WTC11 (cell line): ENCODE data around the gene C12orf43.
A peak's percentile ranks its signal among the peaks of the same experiment; 100 is the strongest.

Experiments used
- CREM ChIP-seq: sonication (generic); formaldehyde crosslinking; IDR thresholded peaks from 2 replicates; pipeline ENCODE4 v1.8.1; 2022; ENCODE audit warnings: mild to moderate bottlenecking, missing genetic modification reagents, moderate library complexity
- ESRRA ChIP-seq: sonication (generic); formaldehyde crosslinking; IDR thresholded peaks from 2 replicates; pipeline ENCODE4 v1.8.1; 2022; ENCODE audit warnings: mild to moderate bottlenecking, missing genetic modification reagents, borderline replicate concordance
- JUN ChIP-seq: sonication (generic); formaldehyde crosslinking; IDR thresholded peaks from 2 replicates; pipeline ENCODE4 v1.8.0; 2023; ENCODE audit warnings: mild to moderate bottlenecking, missing genetic modification reagents
- TEAD4 ChIP-seq: sonication (generic); formaldehyde crosslinking; IDR thresholded peaks from 2 replicates; pipeline ENCODE4 v1.8.0; 2022; ENCODE audit warnings: mild to moderate bottlenecking, missing genetic modification reagents
- ZNF138 ChIP-seq: sonication (generic); formaldehyde crosslinking; conservative IDR thresholded peaks from 2 replicates; pipeline ENCODE4 v1.8.1; 2022; ENCODE audit warnings: mild to moderate bottlenecking, moderate library complexity, missing genetic modification reagents
- TF ChIP-seq, protein P1 (sequence below): fragments of 200-600 bp; IDR thresholded peaks from 2 replicates; pipeline ENCODE4 v1.8.0; 2022; ENCODE audit warnings: antibody characterized with exemption
- TF ChIP-seq, protein P2 (sequence below): fragments of 250-450 bp; sonication (Bioruptor Pico); IDR thresholded peaks from 2 replicates; pipeline ENCODE4 v2.1.2; 2022; ENCODE audit warnings: mild to moderate bottlenecking, moderate library complexity
- TF ChIP-seq, protein P3 (sequence below): sonication (generic); formaldehyde crosslinking; IDR thresholded peaks from 2 replicates; pipeline ENCODE4 v1.8.0; 2022; ENCODE audit warnings: mild to moderate bottlenecking, missing genetic modification reagents
- TF ChIP-seq, protein P4 (sequence below): sonication (generic); formaldehyde crosslinking; conservative IDR thresholded peaks from 2 replicates; pipeline ENCODE4 v1.8.1; 2022; ENCODE audit warnings: mild to moderate bottlenecking, missing genetic modification reagents

DNA sequence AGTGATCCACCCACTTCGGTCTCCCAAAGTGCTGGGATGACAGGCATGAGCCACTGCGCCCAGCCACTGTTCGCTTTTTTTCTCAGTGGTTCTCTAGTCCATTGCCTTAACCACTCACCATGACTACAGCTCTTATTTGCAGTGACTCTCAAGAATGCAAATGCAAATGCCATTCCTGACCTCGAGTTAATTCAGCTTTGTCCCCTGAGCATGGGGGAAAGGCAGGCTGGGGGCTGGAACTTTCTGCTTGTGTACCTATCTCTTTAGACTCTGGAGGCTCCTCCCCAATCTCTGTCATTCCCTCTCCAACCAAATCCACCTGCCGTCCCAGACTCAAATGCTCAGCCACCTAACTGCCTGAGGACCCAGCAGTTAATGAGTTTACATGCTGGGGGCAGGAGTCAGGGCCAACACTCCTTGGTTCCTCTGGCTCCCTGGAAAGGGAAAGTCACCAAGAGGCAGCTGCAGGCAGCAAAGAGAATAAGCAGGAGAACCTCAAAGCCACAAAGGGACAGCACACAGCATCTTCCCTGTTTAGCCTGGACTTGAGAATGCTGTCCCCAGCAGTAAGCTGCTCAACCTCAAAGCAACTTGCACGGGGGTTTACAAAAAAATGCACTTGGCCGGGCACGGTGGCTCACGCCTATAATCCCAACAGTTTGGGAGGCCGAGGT, 43.3 kb downstream of the C12orf43 start:
- no peak for TF ChIP-seq CREM (CRISPR knock-in tag)
- TF ChIP-seq, protein P1, sequence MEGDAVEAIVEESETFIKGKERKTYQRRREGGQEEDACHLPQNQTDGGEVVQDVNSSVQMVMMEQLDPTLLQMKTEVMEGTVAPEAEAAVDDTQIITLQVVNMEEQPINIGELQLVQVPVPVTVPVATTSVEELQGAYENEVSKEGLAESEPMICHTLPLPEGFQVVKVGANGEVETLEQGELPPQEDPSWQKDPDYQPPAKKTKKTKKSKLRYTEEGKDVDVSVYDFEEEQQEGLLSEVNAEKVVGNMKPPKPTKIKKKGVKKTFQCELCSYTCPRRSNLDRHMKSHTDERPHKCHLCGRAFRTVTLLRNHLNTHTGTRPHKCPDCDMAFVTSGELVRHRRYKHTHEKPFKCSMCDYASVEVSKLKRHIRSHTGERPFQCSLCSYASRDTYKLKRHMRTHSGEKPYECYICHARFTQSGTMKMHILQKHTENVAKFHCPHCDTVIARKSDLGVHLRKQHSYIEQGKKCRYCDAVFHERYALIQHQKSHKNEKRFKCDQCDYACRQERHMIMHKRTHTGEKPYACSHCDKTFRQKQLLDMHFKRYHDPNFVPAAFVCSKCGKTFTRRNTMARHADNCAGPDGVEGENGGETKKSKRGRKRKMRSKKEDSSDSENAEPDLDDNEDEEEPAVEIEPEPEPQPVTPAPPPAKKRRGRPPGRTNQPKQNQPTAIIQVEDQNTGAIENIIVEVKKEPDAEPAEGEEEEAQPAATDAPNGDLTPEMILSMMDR = no peak
- TF ChIP-seq, protein P2, sequence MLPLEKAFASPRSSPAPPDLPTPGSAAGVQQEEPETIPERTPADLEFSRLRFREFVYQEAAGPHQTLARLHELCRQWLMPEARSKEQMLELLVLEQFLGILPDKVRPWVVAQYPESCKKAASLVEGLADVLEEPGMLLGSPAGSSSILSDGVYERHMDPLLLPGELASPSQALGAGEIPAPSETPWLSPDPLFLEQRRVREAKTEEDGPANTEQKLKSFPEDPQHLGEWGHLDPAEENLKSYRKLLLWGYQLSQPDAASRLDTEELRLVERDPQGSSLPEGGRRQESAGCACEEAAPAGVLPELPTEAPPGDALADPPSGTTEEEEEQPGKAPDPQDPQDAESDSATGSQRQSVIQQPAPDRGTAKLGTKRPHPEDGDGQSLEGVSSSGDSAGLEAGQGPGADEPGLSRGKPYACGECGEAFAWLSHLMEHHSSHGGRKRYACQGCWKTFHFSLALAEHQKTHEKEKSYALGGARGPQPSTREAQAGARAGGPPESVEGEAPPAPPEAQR = no peak
- TF ChIP-seq, protein P3, sequence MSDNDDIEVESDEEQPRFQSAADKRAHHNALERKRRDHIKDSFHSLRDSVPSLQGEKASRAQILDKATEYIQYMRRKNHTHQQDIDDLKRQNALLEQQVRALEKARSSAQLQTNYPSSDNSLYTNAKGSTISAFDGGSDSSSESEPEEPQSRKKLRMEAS (CRISPR knock-in tag) = 0 out of 2 replicates have a peak, but pooled peaks have one; percentile 23
- TF ChIP-seq ZNF138 (CRISPR knock-in tag) = no peak
- TF ChIP-seq JUN = no peak
- TF ChIP-seq ESRRA = no peak
- no peak for TF ChIP-seq TEAD4 (CRISPR knock-in tag)
- TF ChIP-seq, protein P4, sequence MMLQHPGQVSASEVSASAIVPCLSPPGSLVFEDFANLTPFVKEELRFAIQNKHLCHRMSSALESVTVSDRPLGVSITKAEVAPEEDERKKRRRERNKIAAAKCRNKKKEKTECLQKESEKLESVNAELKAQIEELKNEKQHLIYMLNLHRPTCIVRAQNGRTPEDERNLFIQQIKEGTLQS (CRISPR knock-in tag) = no peak
